GM23248 (cell line): Measurements from ENCODE around the gene CTNNBIP1. TPM values are rescaled to one million over a fixed set of nuclear protein-coding genes. Genes with fewer than 3 reads are reported as not detected.

ENCODE experiments used
- DNase-seq: peaks from one replicate; pipeline ENCODE4 v3.0.0-alpha.2; 2015
- H2AFZ ChIP-seq: fragments of 200-600 bp; sonication (generic); 2 replicates; pipeline ENCODE4 v1.6.1; 2016; ENCODE audit warnings: antibody characterized with exemption
- H3F3A ChIP-seq: fragments of 200-600 bp; sonication (generic); 2 replicates; pipeline ENCODE4 v1.6.1; 2016; ENCODE audit warnings: mild to moderate bottlenecking, antibody characterized with exemption, mixed run types; ENCODE audit not compliant: insufficient read depth
- H3K27ac ChIP-seq: fragments of 200-600 bp; sonication (generic); 2 replicates; pipeline ENCODE4 v1.5.1; 2016; ENCODE audit warnings: mild to moderate bottlenecking
- H3K27me3 ChIP-seq: fragments of 200-600 bp; sonication (generic); replicated peaks from 2 replicates; pipeline ENCODE4 v1.6.1; 2016; ENCODE audit warnings: mild to moderate bottlenecking; ENCODE audit not compliant: insufficient read depth
- H3K36me3 ChIP-seq: fragments of 200-600 bp; sonication (generic); 2 replicates; pipeline ENCODE4 v1.6.1; 2016; ENCODE audit warnings: low read depth, mild to moderate bottlenecking
- H3K4me1 ChIP-seq: fragments of 200-600 bp; sonication (generic); 2 replicates; pipeline ENCODE4 v1.6.1; 2016; ENCODE audit warnings: mild to moderate bottlenecking; ENCODE audit not compliant: insufficient read depth
- H3K4me2 ChIP-seq: fragments of 200-600 bp; sonication (generic); one replicate; pipeline ENCODE4 v1.6.1; 2016; ENCODE audit warnings: mild to moderate bottlenecking; ENCODE audit not compliant: unreplicated experiment
- H3K4me3 ChIP-seq: fragments of 200-600 bp; sonication (generic); 2 replicates; pipeline ENCODE4 v1.5.1; 2016; ENCODE audit warnings: mild to moderate bottlenecking
- H3K79me2 ChIP-seq: fragments of 200-600 bp; sonication (generic); 2 replicates; pipeline ENCODE4 v1.6.1; 2016; ENCODE audit warnings: mild to moderate bottlenecking; ENCODE audit not compliant: insufficient read depth
- H3K9ac ChIP-seq: fragments of 200-600 bp; sonication (generic); 2 replicates; pipeline ENCODE4 v1.6.1; 2016; ENCODE audit warnings: mild to moderate bottlenecking
- H3K9me2 ChIP-seq: fragments of 200-600 bp; sonication (generic); 2 replicates; pipeline ENCODE4 v1.6.1; 2016; ENCODE audit warnings: mixed run types, mild to moderate bottlenecking, moderate library complexity; ENCODE audit not compliant: insufficient read depth
- H3K9me3 ChIP-seq: fragments of 200-600 bp; sonication (generic); one replicate; pipeline ENCODE4 v1.6.1; 2017; ENCODE audit warnings: low read depth
- H4K20me1 ChIP-seq: fragments of 200-600 bp; sonication (generic); 2 replicates; pipeline ENCODE4 v1.6.0; 2016; ENCODE audit not compliant: insufficient read depth
- EZH2 ChIP-seq: fragments of 200-600 bp; sonication (generic); IDR thresholded peaks from 2 replicates; pipeline ENCODE4 v1.6.1; 2018; ENCODE audit warnings: antibody characterized with exemption, mild to moderate bottlenecking; ENCODE audit not compliant: insufficient read depth, poor library complexity, severe bottlenecking
- EZH2phosphoT487 ChIP-seq: fragments of 200-600 bp; sonication (generic); IDR thresholded peaks from 2 replicates; pipeline ENCODE4 v1.6.1; 2018; ENCODE audit warnings: antibody characterized with exemption, moderate library complexity, mild to moderate bottlenecking, low read depth; ENCODE audit not compliant: insufficient read depth
- WGBS, 2 experiments: methylation state at CpG; one replicate each; pipeline ENCODE4 v1.1.6; 2015 to 2017; ENCODE audit warnings: low lambda C conversion rate in 2 of 2, low coverage in 1 of 2; ENCODE audit errors: missing lambda C conversion rate in 2 of 2; 5-methylcytosine and 5-hydroxymethylcytosine counted together
- in situ Hi-C: fragments of 300-500 bp; cut with MboI; formaldehyde crosslinking; loops from 2 replicates; pipeline ENCODE4 v1.15.0; 2020
- polyA plus RNA-seq: library from polyadenylated mRNA; unstranded; fragments of >200 nt; fragmentation: Nextera tagmentation; extraction: Ambion mirVana; gene quantifications from 2 replicates; pipeline ENCODE4 v1.2.1, GENCODE V29; 2016
- total RNA-seq: library from RNA; depleted of rRNA; stranded (reverse); fragments of >200 nt; shearing (Covaris generic); gene quantifications from 2 replicates; pipeline ENCODE4 v1.2.3, GENCODE V29; 2014

The CTNNBIP1 gene
- total and polyA plus RNA-seq, 2 experiments from 2014 or later: 22.2 to 31.0 TPM

- TF ChIP-seq EZH2: no peak
- no peak for TF ChIP-seq EZH2phosphoT487
- H3K4me1 ChIP-seq: no peaks in the 10 kb centered on the region
- H3F3A ChIP-seq: no peaks in the 10 kb centered on the region
- H3K4me3 ChIP-seq: no peak overlapping the region
- no peak overlapping the region for H2AFZ ChIP-seq
- no peak overlapping the region for H3K4me2 ChIP-seq
- in situ Hi-C loops: loop anchor here (10.0 kb wide), 1 partner anchor 70 kb away; the partner anchor contains the start of genes LZIC and NMNAT1
- H3K9me2 ChIP-seq: no peaks in the 10 kb centered on the region
- H3K36me3 ChIP-seq: no peaks in the 10 kb centered on the region
- no peaks in the 10 kb centered on the region for H3K27me3 ChIP-seq
- DNase-seq: no peak
- H3K9me3 ChIP-seq: no peaks in the 10 kb centered on the region
- H3K9ac ChIP-seq: no peak overlapping the region
- H3K27ac ChIP-seq: no peak overlapping the region
- no peaks in the 10 kb centered on the region for H3K79me2 ChIP-seq
- H4K20me1 ChIP-seq: no peaks in the 10 kb centered on the region
- 47 to 48% methylated on average over 3 of the region's 3 CpGs for WGBS, 2 experiments
These were observed 35.7 kb downstream of the CTNNBIP1 start for GRCh38 chr1:9874412-9874811.

- DNase-seq: no peak
- Histone ChIP-seq H3K79me2 (no peaks in the 10 kb centered on the region), H3K27ac (no peak overlapping the region), H3K9ac (no peak overlapping the region), H3K4me1 (no peaks in the 10 kb centered on the region), H3K4me3 (no peak overlapping the region), H3K4me2 (no peak overlapping the region), H3K9me2 (no peaks in the 10 kb centered on the region), H3F3A (no peaks in the 10 kb centered on the region), H2AFZ (no peak overlapping the region), H3K36me3 (no peaks in the 10 kb centered on the region), H4K20me1 (no peaks in the 10 kb centered on the region), H3K9me3 (no peaks in the 10 kb centered on the region), H3K27me3 (no peaks in the 10 kb centered on the region)
- WGBS, 2 experiments: 84 to 87% methylated on average over 5 of the region's 5 CpGs
- no peak for TF ChIP-seq EZH2
- no peak for TF ChIP-seq EZH2phosphoT487
- in situ Hi-C loops: loop anchor here (10.0 kb wide), 1 partner anchor 71 kb away; the partner anchor contains the start of genes LZIC and NMNAT1
These were observed 36.1 kb downstream of the CTNNBIP1 start for GRCh38 chr1:9873992-9874391.

GRCh38 chr1:9873385-9873784 lies 36.7 kb downstream of the CTNNBIP1 start:
- Histone ChIP-seq H3K4me2 (no peak overlapping the region), H3K36me3 (no peaks in the 10 kb centered on the region), H3K4me3 (no peak overlapping the region), H3K27ac (no peak overlapping the region), H3K9ac (no peak overlapping the region), H3F3A (no peaks in the 10 kb centered on the region), H3K27me3 (no peaks in the 10 kb centered on the region), H4K20me1 (no peaks in the 10 kb centered on the region), H3K79me2 (no peaks in the 10 kb centered on the region), H3K9me2 (no peaks in the 10 kb centered on the region), H2AFZ (no peak overlapping the region), H3K9me3 (no peaks in the 10 kb centered on the region), H3K4me1 (no peaks in the 10 kb centered on the region)
- DNase-seq: no peak
- in situ Hi-C loops: loop anchor here (10.0 kb wide), 1 partner anchor 71 kb away; the partner anchor contains the start of genes LZIC and NMNAT1
- 92 to 96% methylated on average over 5 of the region's 5 CpGs for WGBS, 2 experiments
- TF ChIP-seq EZH2phosphoT487 (no peak), EZH2 (no peak)

- Histone ChIP-seq H2AFZ (no peak overlapping the region), H3K4me2 (no peak overlapping the region)
- DNase-seq: no peak
These were observed 37.5 kb downstream of the CTNNBIP1 start for GRCh38 chr1:9872430-9873165.

More at GRCh38 chr1:9872430-9873165, 37.5 kb downstream of the CTNNBIP1 start:
- Histone ChIP-seq H3K9me2 (no peaks in the 10 kb centered on the region), H3K4me3 (no peak overlapping the region), H3K4me1 (no peaks in the 10 kb centered on the region), H3K79me2 (no peaks in the 10 kb centered on the region), H3F3A (no peaks in the 10 kb centered on the region), H3K9ac (no peak overlapping the region), H3K9me3 (no peaks in the 10 kb centered on the region), H4K20me1 (no peaks in the 10 kb centered on the region), H3K36me3 (no peaks in the 10 kb centered on the region), H3K27ac (no peak overlapping the region), H3K27me3 (no peaks in the 10 kb centered on the region)
- WGBS, 2 experiments: 81 to 82% methylated on average over 11 of the region's 11 CpGs
- TF ChIP-seq EZH2 (no peak), EZH2phosphoT487 (no peak)
- in situ Hi-C loops: loop anchor here (10.0 kb wide), 1 partner anchor 72 kb away; the partner anchor contains the start of genes LZIC and NMNAT1
